IMR-90 (cell line): ENCODE data around the gene ZNF2. TPM values are rescaled to one million over a fixed set of nuclear protein-coding genes. Genes with fewer than 3 reads are reported as not detected.

Experiments
- ATAC-seq: fragments of 200-7000 bp; cut with Tn5 transposase; 2 replicates; pipeline ENCODE4 v1.9.1; 2020; ENCODE audit warnings: low read depth, mild to moderate bottlenecking, moderate library complexity
- BruUV-seq: library from RNA; stranded (reverse); fragments of 400-500 nt; replicated peaks from 2 replicates; lab custom pipeline; 2021; lab: Mats Ljungman, UMichigan
- CTCF ChIA-PET: fragments of 300-600 bp; formaldehyde crosslinking; extraction: SDS; loops from one replicate; lab custom pipeline; 2021; ENCODE audit warnings: antibody characterized with exemption; lab: Yijun Ruan, JAX
- POLR2A ChIA-PET: fragments of 300-600 bp; sonication (Branson Sonifier 250); formaldehyde crosslinking; loops from one replicate; lab custom pipeline; 2022; ENCODE audit warnings: antibody characterized with exemption; ENCODE audit not compliant: unreplicated experiment; lab: Charles Lee
- DNase-seq: peaks from one replicate; pipeline ENCODE4 v3.0.0; 2013
- H2AFZ ChIP-seq: replicated peaks from 2 replicates; pipeline ENCODE3; 2013; ENCODE audit warnings: low read length, mild to moderate bottlenecking; ENCODE audit not compliant: poor library complexity
- H2AK5ac ChIP-seq: 2 replicates; pipeline ENCODE4 v1.6.1; 2013; ENCODE audit warnings: low read depth, low read length, inconsistent platforms
- H2AK9ac ChIP-seq: replicated peaks from 2 replicates; pipeline ENCODE3; 2013; ENCODE audit warnings: mild to moderate bottlenecking, low read depth, low read length, moderate library complexity; ENCODE audit not compliant: poor library complexity
- H2BK120ac ChIP-seq: 2 replicates; pipeline ENCODE4 v1.6.1; 2013; ENCODE audit warnings: low read depth, low read length, inconsistent platforms
- H2BK15ac ChIP-seq: 3 replicates; pipeline ENCODE4 v1.6.1; 2013; ENCODE audit warnings: low read depth, low read length, inconsistent platforms
- H2BK20ac ChIP-seq: 2 replicates; pipeline ENCODE4 v1.6.1; 2013; ENCODE audit warnings: low read depth, mild to moderate bottlenecking, inconsistent platforms, low read length, moderate library complexity
- H2BK5ac ChIP-seq: 2 replicates; pipeline ENCODE4 v1.6.1; 2013; ENCODE audit warnings: mild to moderate bottlenecking, low read depth, low read length, inconsistent platforms; ENCODE audit not compliant: poor library complexity, severe bottlenecking
- H3K14ac ChIP-seq: replicated peaks from 2 replicates; pipeline ENCODE4 v1.6.1; 2013; ENCODE audit warnings: low read depth, low read length, inconsistent platforms
- H3K18ac ChIP-seq: 2 replicates; pipeline ENCODE4 v1.6.1; 2013; ENCODE audit warnings: low read depth, low read length, control low read depth
- H3K23ac ChIP-seq: 2 replicates; pipeline ENCODE4 v1.6.1; 2013; ENCODE audit warnings: low read depth, low read length, inconsistent platforms
- H3K27ac ChIP-seq: 2 replicates; pipeline ENCODE4 v1.5.1; 2013; ENCODE audit warnings: mild to moderate bottlenecking, control low read depth, low read length; ENCODE audit not compliant: insufficient read depth
- H3K27me3 ChIP-seq: 2 replicates; pipeline ENCODE4 v1.6.1; 2013; ENCODE audit warnings: low read length; ENCODE audit not compliant: control insufficient read depth, insufficient read depth
- H3K36me3 ChIP-seq: 2 replicates; pipeline ENCODE4 v1.6.1; 2013; ENCODE audit warnings: low read length, mixed read lengths; ENCODE audit not compliant: control insufficient read depth, insufficient read depth
- H3K4ac ChIP-seq: 2 replicates; pipeline ENCODE4 v1.6.1; 2013; ENCODE audit warnings: low read depth, low read length, inconsistent platforms
- H3K4me1 ChIP-seq: 2 replicates; pipeline ENCODE4 v1.6.1; 2013; ENCODE audit warnings: low read length, mixed read lengths; ENCODE audit not compliant: control insufficient read depth, insufficient read depth
- H3K4me2 ChIP-seq: 2 replicates; pipeline ENCODE4 v1.6.1; 2013; ENCODE audit warnings: low read depth, mild to moderate bottlenecking, control low read depth, low read length, moderate library complexity
- H3K4me3 ChIP-seq: 2 replicates; pipeline ENCODE4 v1.5.1; 2013; ENCODE audit warnings: low read depth, mild to moderate bottlenecking, control low read depth, low read length, moderate library complexity; ENCODE audit not compliant: insufficient read depth
- H3K56ac ChIP-seq: 2 replicates; pipeline ENCODE4 v1.6.1; 2013; ENCODE audit warnings: low read length, inconsistent platforms; ENCODE audit not compliant: insufficient read depth; ENCODE audit errors: extremely low read depth
- H3K79me1 ChIP-seq, 2 experiments: 2 replicates each; pipeline ENCODE4 v1.6.1; 2013; ENCODE audit warnings: low read length in 2 of 2, inconsistent platforms in 1 of 2, low read depth in 1 of 2
- H3K9ac ChIP-seq: 2 replicates; pipeline ENCODE4 v1.6.1; 2013; ENCODE audit warnings: low read depth, low read length, control low read depth
- H3K9me1 ChIP-seq: 2 replicates; pipeline ENCODE4 v1.6.1; 2013; ENCODE audit warnings: low read length, inconsistent platforms; ENCODE audit not compliant: insufficient read depth
- H3K9me3 ChIP-seq: 2 replicates; pipeline ENCODE4 v1.6.1; 2013; ENCODE audit warnings: low read length; ENCODE audit not compliant: control insufficient read depth, insufficient read depth
- H4K20me1 ChIP-seq: 2 replicates; pipeline ENCODE4 v1.6.1; 2013; ENCODE audit warnings: low read length, inconsistent platforms; ENCODE audit not compliant: insufficient read depth
- H4K5ac ChIP-seq: 2 replicates; pipeline ENCODE4 v1.6.1; 2013; ENCODE audit warnings: mild to moderate bottlenecking, low read depth, low read length, control low read depth
- H4K8ac ChIP-seq, 2 experiments: 2 replicates each; pipeline ENCODE4 v1.6.1; 2013; ENCODE audit warnings: low read depth in 2 of 2, low read length in 2 of 2, control low read depth in 1 of 2, inconsistent platforms in 1 of 2
- H4K91ac ChIP-seq: 2 replicates; pipeline ENCODE4 v1.6.1; 2013; ENCODE audit warnings: low read depth, low read length, inconsistent platforms; ENCODE audit not compliant: insufficient read depth
- CEBPB ChIP-seq: IDR thresholded peaks from 2 replicates; pipeline ENCODE4 v1.6.1; 2012; ENCODE audit warnings: low read depth, low read length, improper control_type of control experiment
- MXI1 ChIP-seq: IDR thresholded peaks from 2 replicates; pipeline ENCODE4 v1.6.1; 2012; ENCODE audit warnings: low read depth, mild to moderate bottlenecking, low read length, moderate library complexity, borderline replicate concordance
- WGBS, 2 experiments: methylation state at CpG; one replicate each; pipeline versions ENCODE4 v1.1.5 to v1.1.7; 2013; ENCODE audit warnings: missing lambda C conversion rate in 2 of 2; ENCODE audit not compliant: insufficient read length in 1 of 2; ENCODE audit errors: extremely low coverage in 2 of 2; 5-methylcytosine and 5-hydroxymethylcytosine counted together
- dilution Hi-C: fragments of 300-500 bp; cut with HindIII; formaldehyde crosslinking; loops from one replicate; pipeline ENCODE4 v1.14.3; 2018; ENCODE audit warnings: low sequenced_read_pairs; ENCODE audit not compliant: unreplicated experiment
- in situ Hi-C: fragments of 300-500 bp; cut with MboI; formaldehyde crosslinking; loops from 3 replicates; pipeline ENCODE4 v1.14.3; 2019; ENCODE audit warnings: low sequenced_read_pairs, inconsistent platforms, mixed read lengths
- intact Hi-C: fragments of 100-400 bp; cut with micrococcal nuclease; formaldehyde crosslinking; loops from 2 replicates; pipeline ENCODE4 v1.10.0; 2022
- polyA plus RNA-seq, 3 experiments: library from polyadenylated mRNA; depleted of rRNA; stranded (reverse); fragments of >200 nt; gene quantifications; 2 replicates each; pipeline ENCODE4 v1.2.3, GENCODE V29; 2012; ENCODE audit warnings: low replicate concordance in 1 of 3
- total RNA-seq: library from RNA; depleted of rRNA; stranded (reverse); fragments of >200 nt; gene quantifications from 2 replicates; pipeline ENCODE4 v1.2.3, GENCODE V29; 2012

Gene ZNF2
- total and polyA plus RNA-seq, 2 of the 4 experiments (the other 2 are of a cell fraction) = 2.7 to 7.3 TPM

DNA sequence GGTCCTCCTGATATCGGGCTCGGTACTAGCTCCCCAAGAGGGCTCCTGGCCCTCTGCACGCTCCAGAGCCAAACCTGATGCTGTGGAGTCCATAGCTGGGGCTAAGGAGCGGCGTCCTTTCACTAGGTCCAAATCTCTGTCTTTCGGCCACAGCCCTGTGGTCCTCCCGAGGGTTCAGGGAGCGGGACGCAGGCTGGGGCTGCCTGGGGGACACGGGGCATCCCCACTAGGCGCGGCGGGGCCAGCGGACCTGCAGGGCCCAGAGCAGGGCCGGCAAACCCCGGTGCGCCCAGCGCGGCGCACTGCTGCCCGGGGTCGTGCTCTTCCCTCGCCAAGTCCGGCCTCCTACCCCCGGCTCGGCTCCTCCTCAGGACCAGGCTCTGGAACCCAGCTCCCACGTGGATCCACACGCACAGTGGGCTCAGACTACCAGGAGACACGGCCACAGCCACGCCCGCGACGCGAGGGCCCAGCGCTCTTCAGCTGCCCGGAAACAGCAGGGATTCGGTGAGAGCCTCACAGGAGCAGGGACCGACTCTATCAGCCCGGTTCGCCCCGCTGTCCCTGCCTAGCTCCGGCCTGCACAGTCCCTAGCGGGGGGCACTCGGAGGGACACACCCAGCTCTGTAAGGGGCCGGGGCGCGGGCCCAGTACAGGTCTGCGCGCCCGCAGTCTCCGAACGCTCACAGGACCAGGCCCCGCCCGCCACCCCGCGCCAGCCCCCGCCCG lies 6.6 kb upstream of the ZNF2 start:
- Histone ChIP-seq H3K9ac (peak overlapping the region; percentile 79), H3K79me1 (peaks cover 17 to 21% of the 10 kb centered on the region in 2 experiments), H2BK20ac (no peak overlapping the region), H4K5ac (peak overlapping the region; percentile 65), H3K4me1 (peaks cover 4% of the 10 kb centered on the region; the same call in 1 of the 2 replicates), H3K14ac (peak overlapping the region; percentile 97), H3K4me2 (peak overlapping the region; percentile 94), H3K4ac (peak overlapping the region; percentile 88), H3K36me3 (peaks cover 24% of the 10 kb centered on the region), H3K56ac (peak overlapping the region; percentile 28; the same call in 1 of the 2 replicates), H4K8ac (peak overlapping the region; percentile 97 to 98), H3K27ac (peak overlapping the region; percentile 64), H2AK9ac (peak overlapping the region; percentile 90), H4K20me1 (no peaks in the 10 kb centered on the region), H3K9me3 (peaks cover 26% of the 10 kb centered on the region), H2AFZ (peak overlapping the region; percentile 97), H2BK120ac (peak overlapping the region; percentile 22; the same call in 1 of the 2 replicates), H3K4me3 (peak overlapping the region; percentile 75), H3K18ac (peak overlapping the region; percentile 43; the same call in 1 of the 2 replicates), H2AK5ac (peak overlapping the region; percentile 70), H3K9me1 (0 out of 2 replicates have a peak, but pooled peaks cover 2% of the 10 kb centered on the region), H3K23ac (peak overlapping the region; percentile 100), H2BK15ac (no peak overlapping the region), H3K27me3 (no peaks in the 10 kb centered on the region), H2BK5ac (peak overlapping the region; percentile 25), H4K91ac (peak overlapping the region; percentile 89)
- intact Hi-C loops = no loop called here
- no TSS peak for BruUV-seq
- WGBS, 2 experiments = 4% methylated on average over 29 of the region's 58 CpGs; no CpG with 5 or more reads in 1 of the 2 experiments
- dilution Hi-C loops = no loop called here
- TF ChIP-seq CEBPB = no peak
- peak; percentile 34; the same call in 1 of the 2 replicates for TF ChIP-seq MXI1
- ChIA-PET CTCF (no interaction called here), POLR2A (interaction anchor here (0.5 to 0.6 kb wide), 2 partner anchors 92 to 654 kb away, joined by 3 read pairs; no protein-coding TSS in a partner anchor)
- DNase-seq (peak; percentile 30), ATAC-seq (peak; percentile 75)
- in situ Hi-C loops = no loop called here
